Fibroblast of lung (primary cell): ENCODE data around the gene MROH7. TPM values are rescaled to one million over a fixed set of nuclear protein-coding genes. Genes with fewer than 3 reads are reported as not detected.

Source experiments
- DNase-seq, 2 donors: peaks; one replicate each; pipeline versions ENCODE4 v3.0.0 to v3.0.0-alpha.2; 2010; ENCODE audit warnings: low read depth in 2 of 2
- H2AFZ ChIP-seq: 2 replicates; pipeline ENCODE4 v1.5.1; 2012; ENCODE audit warnings: low read length, control low read depth, inconsistent platforms
- H3K27ac ChIP-seq: 2 replicates; pipeline ENCODE4 v1.5.1; 2011; ENCODE audit warnings: low read length, control low read depth; ENCODE audit not compliant: insufficient read depth
- H3K27me3 ChIP-seq: 2 replicates; pipeline ENCODE4 v1.5.1; 2011; ENCODE audit warnings: mild to moderate bottlenecking, low read length; ENCODE audit not compliant: control insufficient read depth, insufficient read depth
- H3K36me3 ChIP-seq: 2 replicates; pipeline ENCODE4 v1.5.1; 2011; ENCODE audit warnings: low read length; ENCODE audit not compliant: control insufficient read depth, insufficient read depth
- H3K4me1 ChIP-seq: 2 replicates; pipeline ENCODE4 v1.5.1; 2011; ENCODE audit warnings: low read length; ENCODE audit not compliant: control insufficient read depth, insufficient read depth; ENCODE audit errors: extremely low read depth
- H3K4me2 ChIP-seq: 2 replicates; pipeline ENCODE4 v1.5.1; 2011; ENCODE audit warnings: low read length, control low read depth; ENCODE audit not compliant: insufficient read depth; ENCODE audit errors: extremely low read depth
- H3K4me3 ChIP-seq, 4 experiments: fragments of 200-600 bp in 1 of 4; sonication (generic) in 1 of 4; replicated peaks in 1 of 4; 2 replicates each; pipeline ENCODE4 v1.5.1; 2011 to 2016; ENCODE audit warnings: low read length in 4 of 4, low read depth in 3 of 4, mild to moderate bottlenecking in 3 of 4, control low read depth in 2 of 4, inconsistent platforms in 1 of 4, mixed read lengths in 1 of 4; ENCODE audit not compliant: insufficient read depth in 1 of 4; ENCODE audit errors: control extremely low read depth in 1 of 4
- H3K79me2 ChIP-seq: 2 replicates; pipeline ENCODE4 v1.5.1; 2012; ENCODE audit warnings: mild to moderate bottlenecking, low read length, inconsistent platforms; ENCODE audit not compliant: control insufficient read depth, insufficient read depth
- H3K9ac ChIP-seq: 2 replicates; pipeline ENCODE4 v1.5.1; 2011; ENCODE audit warnings: mild to moderate bottlenecking, low read length, control low read depth; ENCODE audit not compliant: insufficient read depth
- H3K9me3 ChIP-seq: 2 replicates; pipeline ENCODE4 v1.5.1; 2012; ENCODE audit warnings: low read depth, low read length; ENCODE audit not compliant: control insufficient read depth, insufficient read depth
- H4K20me1 ChIP-seq: 2 replicates; pipeline ENCODE4 v1.5.1; 2011; ENCODE audit warnings: low read length; ENCODE audit not compliant: control insufficient read depth, insufficient read depth; ENCODE audit errors: extremely low read depth
- CTCF ChIP-seq, 2 donors: IDR thresholded peaks in 1 of 2; conservative IDR thresholded peaks in 1 of 2; 1 replicate in 1 of 2; 2 replicates in 1 of 2; pipeline ENCODE4 v1.5.1; 2011 to 2012; ENCODE audit warnings: low read length in 2 of 2, control low read depth in 1 of 2, inconsistent platforms in 1 of 2, low read depth in 1 of 2, mild to moderate bottlenecking in 1 of 2
- EZH2 ChIP-seq: IDR thresholded peaks from 2 replicates; pipeline ENCODE4 v1.5.1; 2012; ENCODE audit warnings: low read length, control low read depth, mild to moderate bottlenecking; ENCODE audit errors: missing control alignments
- polyA plus RNA-seq, 2 donors: library from polyadenylated mRNA; depleted of rRNA in 1 of 2; stranded (reverse) in 1 of 2; unstranded in 1 of 2; fragments of >200 nt; gene quantifications; 2 replicates each; pipeline ENCODE4 v1.2.1, GENCODE V29; 2011 to 2012; ENCODE audit warnings: missing spikeins in 1 of 2
- total RNA-seq: library from RNA; depleted of rRNA; stranded (reverse); fragments of >200 nt; gene quantifications from 2 replicates; pipeline ENCODE4 v1.2.1, GENCODE V29; 2014

The MROH7 gene
- total and polyA plus RNA-seq, 2 donors (not counting 1 experiment from before 2014, with no cell fraction given), result 0.01 to 0.33 TPM

- Histone ChIP-seq H3K4me2 (no peak overlapping the region), H3K9ac (no peak overlapping the region), H3K9me3 (no peaks in the 10 kb centered on the region), H2AFZ (no peak overlapping the region), H3K4me3 (no peak overlapping the region), H3K4me1 (peaks cover 2% of the 10 kb centered on the region), H3K79me2 (peaks cover 10% of the 10 kb centered on the region), H3K36me3 (peaks cover 5% of the 10 kb centered on the region), H3K27ac (no peak overlapping the region), H3K27me3 (no peaks in the 10 kb centered on the region), H4K20me1 (no peaks in the 10 kb centered on the region)
- no peak for DNase-seq
- TF ChIP-seq CTCF (conservative IDR thresholded peaks at IDR 0.05 in 1 of 2, IDR thresholded peaks at IDR 0.05 in 1 of 2; ENCODE audit: low read depth in 1 of 2, low read length in 2 of 2), result no peak
- TF ChIP-seq EZH2, result no peak
These were observed 80.1 kb downstream of the MROH7 start for GRCh38 chr1:54721719-54722118.

- H2AFZ ChIP-seq, result no peak overlapping the region
- H3K36me3 ChIP-seq, result peaks cover 5% of the 10 kb centered on the region
- H3K4me2 ChIP-seq, result no peak overlapping the region
- H4K20me1 ChIP-seq, result no peaks in the 10 kb centered on the region
- H3K4me3 ChIP-seq, result no peak overlapping the region
- H3K27me3 ChIP-seq, result no peaks in the 10 kb centered on the region
- no peaks in the 10 kb centered on the region for H3K4me1 ChIP-seq
- H3K79me2 ChIP-seq, result no peaks in the 10 kb centered on the region
- no peaks in the 10 kb centered on the region for H3K9me3 ChIP-seq
- H3K9ac ChIP-seq, result no peak overlapping the region
- TF ChIP-seq EZH2 (no peak), CTCF (conservative IDR thresholded peaks at IDR 0.05 in 1 of 2, IDR thresholded peaks at IDR 0.05 in 1 of 2; ENCODE audit: low read depth in 1 of 2, low read length in 2 of 2) (no peak)
- no peak overlapping the region for H3K27ac ChIP-seq
- DNase-seq, result no peak
These were observed 82.4 kb downstream of the MROH7 start for GRCh38 chr1:54723985-54724384.

GRCh38 chr1:54724771-54725170, 83.2 kb downstream of the MROH7 start:
- H4K20me1 ChIP-seq, result no peaks in the 10 kb centered on the region
- DNase-seq, result no peak
- peaks cover 7% of the 10 kb centered on the region for H3K36me3 ChIP-seq
- H3K27me3 ChIP-seq, result no peaks in the 10 kb centered on the region
- no peak overlapping the region for H2AFZ ChIP-seq
- no peak overlapping the region for H3K27ac ChIP-seq
- no peaks in the 10 kb centered on the region for H3K79me2 ChIP-seq
- H3K4me2 ChIP-seq, result no peak overlapping the region
- H3K4me1 ChIP-seq, result no peaks in the 10 kb centered on the region
- H3K4me3 ChIP-seq, result no peak overlapping the region
- no peak overlapping the region for H3K9ac ChIP-seq
- no peaks in the 10 kb centered on the region for H3K9me3 ChIP-seq
- TF ChIP-seq EZH2, result no peak
- no peak for TF ChIP-seq CTCF (conservative IDR thresholded peaks at IDR 0.05 in 1 of 2, IDR thresholded peaks at IDR 0.05 in 1 of 2; ENCODE audit: low read depth in 1 of 2, low read length in 2 of 2)
